Endothelial cell of umbilical vein (primary cell): ENCODE data around the gene CCDC32. TPM values are rescaled to one million over a fixed set of nuclear protein-coding genes. Genes with fewer than 3 reads are reported as not detected.
A peak's percentile ranks its signal among the peaks of the same experiment; 100 is the strongest.

Experiments used
- BruUV-seq: library from RNA; stranded (reverse); fragments of 400-500 nt; replicated peaks from 2 replicates; lab custom pipeline; 2021; lab: Mats Ljungman, UMichigan
- CTCF ChIA-PET: fragments of 300-600, 350-600 bp; sonication (Branson Sonifier 250); formaldehyde crosslinking; loops from one replicate; lab custom pipeline; 2021; ENCODE audit warnings: antibody characterized with exemption, inconsistent platforms; lab: Charles Lee
- POLR2A ChIA-PET: fragments of 300-600, 350-600 bp; sonication (Branson Sonifier 250); formaldehyde crosslinking; loops from one replicate; lab custom pipeline; 2021; ENCODE audit warnings: antibody characterized with exemption, inconsistent platforms; lab: Charles Lee
- DNase-seq: peaks from one replicate; pipeline ENCODE4 v3.0.0-alpha.2; 2011; ENCODE audit warnings: low read depth, low spot score
- FAIRE-seq: peaks from 2 replicates; lab custom pipeline; 2011; peaks lifted over from hg19 to GRCh38; lab: Jason Lieb, UNC
- H2AFZ ChIP-seq: 2 replicates; pipeline ENCODE4 v1.6.0; 2012; ENCODE audit warnings: low read depth, low read length, control low read depth, inconsistent platforms
- H3K27ac ChIP-seq: 2 replicates; pipeline ENCODE4 v1.5.1; 2011; ENCODE audit warnings: low read depth, mild to moderate bottlenecking, control low read depth, low read length, moderate library complexity; ENCODE audit not compliant: insufficient read depth
- H3K27me3 ChIP-seq, 2 experiments: 2 replicates each; pipeline versions ENCODE4 v1.6.0 to v1.6.1; 2011; ENCODE audit warnings: low read length in 2 of 2, mixed read lengths in 1 of 2; ENCODE audit not compliant: control insufficient read depth in 2 of 2, insufficient read depth in 2 of 2
- H3K36me3 ChIP-seq, 2 experiments: 2 replicates in 1 of 2; 3 replicates in 1 of 2; pipeline ENCODE4 v1.5.1; 2011; ENCODE audit warnings: low read length in 2 of 2, mild to moderate bottlenecking in 1 of 2, moderate library complexity in 1 of 2; ENCODE audit not compliant: control insufficient read depth in 2 of 2, insufficient read depth in 2 of 2; ENCODE audit errors: extremely low read depth in 1 of 2
- H3K4me1 ChIP-seq: 3 replicates; pipeline ENCODE4 v1.5.1; 2011; ENCODE audit warnings: mild to moderate bottlenecking, low read length; ENCODE audit not compliant: control insufficient read depth, insufficient read depth; ENCODE audit errors: extremely low read depth
- H3K4me2 ChIP-seq: 2 replicates; pipeline ENCODE4 v1.6.1; 2011; ENCODE audit warnings: low read length, control low read depth, mixed read lengths; ENCODE audit not compliant: insufficient read depth
- H3K4me3 ChIP-seq, 3 experiments: fragments of 200-600 bp in 1 of 3; sonication (generic), shearing (Covaris generic) in 1 of 3; replicated peaks in 1 of 3; 2 replicates each; pipeline ENCODE4 v1.5.1; 2011 to 2016; ENCODE audit warnings: control low read depth in 3 of 3, low read length in 3 of 3, mild to moderate bottlenecking in 2 of 3, inconsistent platforms in 1 of 3, low read depth in 1 of 3, moderate library complexity in 1 of 3; ENCODE audit not compliant: insufficient read depth in 1 of 3
- H3K79me2 ChIP-seq: 2 replicates; pipeline ENCODE4 v1.6.0; 2012; ENCODE audit warnings: low read length, inconsistent platforms; ENCODE audit not compliant: control insufficient read depth, insufficient read depth
- H3K9ac ChIP-seq: replicated peaks from 2 replicates; pipeline ENCODE3; 2011; ENCODE audit warnings: low read length, control low read depth; ENCODE audit not compliant: insufficient read depth; ENCODE audit errors: extremely low read depth
- H3K9me1 ChIP-seq: replicated peaks from 3 replicates; pipeline ENCODE4 v1.6.0; 2011; ENCODE audit warnings: mild to moderate bottlenecking, low read length; ENCODE audit not compliant: control insufficient read depth, insufficient read depth; ENCODE audit errors: extremely low read depth
- H3K9me3 ChIP-seq: replicated peaks from 2 replicates; pipeline ENCODE4 v1.5.1; 2012; ENCODE audit warnings: low read length, inconsistent platforms; ENCODE audit not compliant: control insufficient read depth, insufficient read depth
- H4K20me1 ChIP-seq: replicated peaks from 2 replicates; pipeline ENCODE3; 2011; ENCODE audit warnings: mild to moderate bottlenecking, low read length; ENCODE audit not compliant: control insufficient read depth, insufficient read depth; ENCODE audit errors: extremely low read depth
- CTCF ChIP-seq, 2 donors: IDR thresholded peaks; 1 replicate in 1 of 2; 2 replicates in 1 of 2; pipeline ENCODE4 v1.5.1; 2011; ENCODE audit warnings: low read length in 2 of 2, mild to moderate bottlenecking in 2 of 2, moderate library complexity in 2 of 2, control low read depth in 1 of 2, inconsistent platforms in 1 of 2, low read depth in 1 of 2; ENCODE audit not compliant: insufficient read depth in 1 of 2; ENCODE audit errors: extremely low read depth in 1 of 2
- EZH2 ChIP-seq: IDR thresholded peaks from 2 replicates; pipeline ENCODE4 v1.6.1; 2012; ENCODE audit warnings: borderline replicate concordance, low read depth, mild to moderate bottlenecking, moderate library complexity, low read length, inconsistent platforms; ENCODE audit not compliant: severe bottlenecking
- FOS ChIP-seq: IDR thresholded peaks from 2 replicates; pipeline ENCODE4 v1.6.1; 2011; ENCODE audit warnings: mild to moderate bottlenecking, low read length, moderate library complexity, borderline replicate concordance; ENCODE audit not compliant: insufficient read depth
- GATA2 ChIP-seq: IDR thresholded peaks from 2 replicates; pipeline ENCODE4 v1.7.0; 2011; ENCODE audit warnings: low read depth, mild to moderate bottlenecking, moderate library complexity, mixed read lengths, low read length; ENCODE audit not compliant: insufficient read length, insufficient read depth
- JUN ChIP-seq: IDR thresholded peaks from 2 replicates; pipeline ENCODE4 v1.6.1; 2011; ENCODE audit warnings: borderline replicate concordance, low read depth; ENCODE audit not compliant: insufficient read length, insufficient read depth
- MYC ChIP-seq: IDR thresholded peaks from one replicate; pipeline ENCODE4 v1.6.1; 2011; ENCODE audit warnings: mild to moderate bottlenecking, low read depth, low read length
- POLR2A ChIP-seq: IDR thresholded peaks from 2 replicates; pipeline ENCODE4 v1.6.1; 2012; ENCODE audit warnings: low read depth, mild to moderate bottlenecking, control low read depth, low read length
- POLR2AphosphoS5 ChIP-seq: IDR thresholded peaks from 2 replicates; pipeline ENCODE4 v1.6.1; 2012; ENCODE audit warnings: low read depth, mild to moderate bottlenecking, control low read depth, low read length, moderate library complexity; ENCODE audit not compliant: insufficient read depth
- dilution Hi-C: fragments of 300-500 bp; cut with MboI; formaldehyde crosslinking; loops from one replicate; pipeline ENCODE4 v1.15.0; 2019; ENCODE audit warnings: low sequenced_read_pairs; ENCODE audit not compliant: extremely low pct_ligation_motif_present
- intact Hi-C: fragments of 100-400 bp; cut with micrococcal nuclease; formaldehyde crosslinking; loops from one replicate; pipeline ENCODE4 v1.10.0; 2022
- polyA plus RNA-seq, 4 experiments: library from polyadenylated mRNA; depleted of rRNA in 3 of 4; stranded (reverse) in 3 of 4; unstranded in 1 of 4; fragments of >200 nt; gene quantifications; 2 replicates each; pipeline versions ENCODE4 v1.2.1 to v1.2.3, GENCODE V29; 2011 to 2012; ENCODE audit warnings: missing spikeins in 1 of 4
- total RNA-seq: library from RNA; stranded (reverse); gene quantifications from 2 replicates; pipeline ENCODE4 v1.2.3, GENCODE V29; 2021
- TF ChIP-seq, protein P1 (sequence below): IDR thresholded peaks from 2 replicates; pipeline ENCODE4 v1.6.1; 2011; ENCODE audit not compliant: insufficient read depth, insufficient read length

CCDC32 gene
- total and polyA plus RNA-seq, 2 donors (not counting 3 experiments of a cell fraction or from before 2014, with no cell fraction given), result 22.9 to 24.0 TPM

GRCh38 chr15:40590667-40591050, 25.8 kb upstream of the CCDC32 start:
- FAIRE-seq, result no peak
- peaks cover 13% of the 10 kb centered on the region for H3K79me2 ChIP-seq
- peak overlapping the region; percentile 60 for H3K4me2 ChIP-seq
- H3K4me1 ChIP-seq, result peaks cover 6% of the 10 kb centered on the region
- no peaks in the 10 kb centered on the region for H4K20me1 ChIP-seq
- DNase-seq, result no peak
- H3K9me3 ChIP-seq, result no peaks in the 10 kb centered on the region
- peak overlapping the region; percentile 76 for H2AFZ ChIP-seq
- no peak for TF ChIP-seq POLR2AphosphoS5
- TF ChIP-seq CTCF (IDR thresholded peaks at IDR 0.05; ENCODE audit: extremely low read depth in 1 of 2, insufficient read depth in 1 of 2, low read depth in 1 of 2, low read length in 2 of 2), result no peak
- TF ChIP-seq EZH2, result no peak
- TF ChIP-seq FOS, result no peak
- TF ChIP-seq MYC, result no peak
- TF ChIP-seq JUN, result no peak
- no peak for TF ChIP-seq GATA2
- TF ChIP-seq, protein P1, sequence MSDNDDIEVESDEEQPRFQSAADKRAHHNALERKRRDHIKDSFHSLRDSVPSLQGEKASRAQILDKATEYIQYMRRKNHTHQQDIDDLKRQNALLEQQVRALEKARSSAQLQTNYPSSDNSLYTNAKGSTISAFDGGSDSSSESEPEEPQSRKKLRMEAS, result no peak
- no peak for TF ChIP-seq POLR2A
- peak overlapping the region in 1 of 3 experiments; percentile 44 for H3K4me3 ChIP-seq
- H3K9me1 ChIP-seq, result no peaks in the 10 kb centered on the region
- peaks cover 1 to 3% of the 10 kb centered on the region in 2 experiments for H3K27me3 ChIP-seq
- CTCF ChIA-PET, result interaction anchor here (1.6 to 3.2 kb wide), 12 partner anchors 9 to 304 kb away, joined by 6 to 37 read pairs (median 12); partner anchors contain the start of genes CCDC32, RAD51, RPUSD2 and VPS18
- H3K9ac ChIP-seq, result peak overlapping the region; percentile 19
- intact Hi-C loops, result loop anchor here (1.0 to 10.0 kb wide), 3 partner anchors 107 to 304 kb away; partner anchors contain the start of genes DNAJC17, RAD51, VPS18 and ZFYVE19
- no peaks in the 10 kb centered on the region for H3K36me3 ChIP-seq
- no peak overlapping the region for H3K27ac ChIP-seq
- dilution Hi-C loops, result no loop called here
- no TSS peak for BruUV-seq
- POLR2A ChIA-PET, result interaction anchor here (1.5 to 2.0 kb wide), 2 partner anchors 21 to 26 kb away, joined by 5 to 6 read pairs; partner anchors contain the start of genes CCDC32 and RPUSD2
